IMR-90 (cell line): ENCODE measurements around the gene PCMTD2. TPM values are rescaled to one million over a fixed set of nuclear protein-coding genes. Genes with fewer than 3 reads are reported as not detected.
"Not testable (repeated sequence)": the region's sequence is repeated elsewhere in the genome, so short reads cannot be mapped to it uniquely, and the experiment has no call there.

ENCODE experiments used
- ATAC-seq: fragments of 200-7000 bp; cut with Tn5 transposase; 2 replicates; pipeline ENCODE4 v1.9.1; 2020; ENCODE audit warnings: low read depth, mild to moderate bottlenecking, moderate library complexity
- BruUV-seq: library from RNA; stranded (reverse); fragments of 400-500 nt; replicated peaks from 2 replicates; lab custom pipeline; 2021; lab: Mats Ljungman, UMichigan
- CTCF ChIA-PET: fragments of 300-600 bp; formaldehyde crosslinking; extraction: SDS; loops from one replicate; lab custom pipeline; 2021; ENCODE audit warnings: antibody characterized with exemption; lab: Yijun Ruan, JAX
- POLR2A ChIA-PET: fragments of 300-600 bp; sonication (Branson Sonifier 250); formaldehyde crosslinking; loops from one replicate; lab custom pipeline; 2022; ENCODE audit warnings: antibody characterized with exemption; ENCODE audit not compliant: unreplicated experiment; lab: Charles Lee
- DNase-seq: peaks from one replicate; pipeline ENCODE4 v3.0.0; 2013
- H2AFZ ChIP-seq: replicated peaks from 2 replicates; pipeline ENCODE3; 2013; ENCODE audit warnings: low read length, mild to moderate bottlenecking; ENCODE audit not compliant: poor library complexity
- H2AK5ac ChIP-seq: 2 replicates; pipeline ENCODE4 v1.6.1; 2013; ENCODE audit warnings: low read depth, low read length, inconsistent platforms
- H2AK9ac ChIP-seq: replicated peaks from 2 replicates; pipeline ENCODE3; 2013; ENCODE audit warnings: mild to moderate bottlenecking, low read depth, low read length, moderate library complexity; ENCODE audit not compliant: poor library complexity
- H2BK120ac ChIP-seq: 2 replicates; pipeline ENCODE4 v1.6.1; 2013; ENCODE audit warnings: low read depth, low read length, inconsistent platforms
- H2BK15ac ChIP-seq: 3 replicates; pipeline ENCODE4 v1.6.1; 2013; ENCODE audit warnings: low read depth, low read length, inconsistent platforms
- H2BK20ac ChIP-seq: 2 replicates; pipeline ENCODE4 v1.6.1; 2013; ENCODE audit warnings: low read depth, mild to moderate bottlenecking, inconsistent platforms, low read length, moderate library complexity
- H2BK5ac ChIP-seq: 2 replicates; pipeline ENCODE4 v1.6.1; 2013; ENCODE audit warnings: mild to moderate bottlenecking, low read depth, low read length, inconsistent platforms; ENCODE audit not compliant: poor library complexity, severe bottlenecking
- H3K14ac ChIP-seq: replicated peaks from 2 replicates; pipeline ENCODE4 v1.6.1; 2013; ENCODE audit warnings: low read depth, low read length, inconsistent platforms
- H3K18ac ChIP-seq: 2 replicates; pipeline ENCODE4 v1.6.1; 2013; ENCODE audit warnings: low read depth, low read length, control low read depth
- H3K23ac ChIP-seq: 2 replicates; pipeline ENCODE4 v1.6.1; 2013; ENCODE audit warnings: low read depth, low read length, inconsistent platforms
- H3K27ac ChIP-seq: 2 replicates; pipeline ENCODE4 v1.5.1; 2013; ENCODE audit warnings: mild to moderate bottlenecking, control low read depth, low read length; ENCODE audit not compliant: insufficient read depth
- H3K27me3 ChIP-seq: 2 replicates; pipeline ENCODE4 v1.6.1; 2013; ENCODE audit warnings: low read length; ENCODE audit not compliant: control insufficient read depth, insufficient read depth
- H3K36me3 ChIP-seq: 2 replicates; pipeline ENCODE4 v1.6.1; 2013; ENCODE audit warnings: low read length, mixed read lengths; ENCODE audit not compliant: control insufficient read depth, insufficient read depth
- H3K4ac ChIP-seq: 2 replicates; pipeline ENCODE4 v1.6.1; 2013; ENCODE audit warnings: low read depth, low read length, inconsistent platforms
- H3K4me1 ChIP-seq: 2 replicates; pipeline ENCODE4 v1.6.1; 2013; ENCODE audit warnings: low read length, mixed read lengths; ENCODE audit not compliant: control insufficient read depth, insufficient read depth
- H3K4me2 ChIP-seq: 2 replicates; pipeline ENCODE4 v1.6.1; 2013; ENCODE audit warnings: low read depth, mild to moderate bottlenecking, control low read depth, low read length, moderate library complexity
- H3K4me3 ChIP-seq: 2 replicates; pipeline ENCODE4 v1.5.1; 2013; ENCODE audit warnings: low read depth, mild to moderate bottlenecking, control low read depth, low read length, moderate library complexity; ENCODE audit not compliant: insufficient read depth
- H3K56ac ChIP-seq: 2 replicates; pipeline ENCODE4 v1.6.1; 2013; ENCODE audit warnings: low read length, inconsistent platforms; ENCODE audit not compliant: insufficient read depth; ENCODE audit errors: extremely low read depth
- H3K79me1 ChIP-seq, 2 experiments: 2 replicates each; pipeline ENCODE4 v1.6.1; 2013; ENCODE audit warnings: low read length in 2 of 2, inconsistent platforms in 1 of 2, low read depth in 1 of 2
- H3K9ac ChIP-seq: 2 replicates; pipeline ENCODE4 v1.6.1; 2013; ENCODE audit warnings: low read depth, low read length, control low read depth
- H3K9me1 ChIP-seq: 2 replicates; pipeline ENCODE4 v1.6.1; 2013; ENCODE audit warnings: low read length, inconsistent platforms; ENCODE audit not compliant: insufficient read depth
- H3K9me3 ChIP-seq: 2 replicates; pipeline ENCODE4 v1.6.1; 2013; ENCODE audit warnings: low read length; ENCODE audit not compliant: control insufficient read depth, insufficient read depth
- H4K20me1 ChIP-seq: 2 replicates; pipeline ENCODE4 v1.6.1; 2013; ENCODE audit warnings: low read length, inconsistent platforms; ENCODE audit not compliant: insufficient read depth
- H4K5ac ChIP-seq: 2 replicates; pipeline ENCODE4 v1.6.1; 2013; ENCODE audit warnings: mild to moderate bottlenecking, low read depth, low read length, control low read depth
- H4K8ac ChIP-seq, 2 experiments: 2 replicates each; pipeline ENCODE4 v1.6.1; 2013; ENCODE audit warnings: low read depth in 2 of 2, low read length in 2 of 2, control low read depth in 1 of 2, inconsistent platforms in 1 of 2
- H4K91ac ChIP-seq: 2 replicates; pipeline ENCODE4 v1.6.1; 2013; ENCODE audit warnings: low read depth, low read length, inconsistent platforms; ENCODE audit not compliant: insufficient read depth
- FOS ChIP-seq: fragments of 150-350 bp; IDR thresholded peaks from 2 replicates; pipeline ENCODE4 v1.6.1; 2016; ENCODE audit warnings: low read depth, low read length
- WGBS, 2 experiments: methylation state at CpG; one replicate each; pipeline versions ENCODE4 v1.1.5 to v1.1.7; 2013; ENCODE audit warnings: missing lambda C conversion rate in 2 of 2; ENCODE audit not compliant: insufficient read length in 1 of 2; ENCODE audit errors: extremely low coverage in 2 of 2; 5-methylcytosine and 5-hydroxymethylcytosine counted together
- dilution Hi-C: fragments of 300-500 bp; cut with HindIII; formaldehyde crosslinking; loops from one replicate; pipeline ENCODE4 v1.14.3; 2018; ENCODE audit warnings: low sequenced_read_pairs; ENCODE audit not compliant: unreplicated experiment
- in situ Hi-C: fragments of 300-500 bp; cut with MboI; formaldehyde crosslinking; loops from 3 replicates; pipeline ENCODE4 v1.14.3; 2019; ENCODE audit warnings: low sequenced_read_pairs, inconsistent platforms, mixed read lengths
- intact Hi-C: fragments of 100-400 bp; cut with micrococcal nuclease; formaldehyde crosslinking; loops from 2 replicates; pipeline ENCODE4 v1.10.0; 2022
- polyA plus RNA-seq, 3 experiments: library from polyadenylated mRNA; depleted of rRNA; stranded (reverse); fragments of >200 nt; gene quantifications; 2 replicates each; pipeline ENCODE4 v1.2.3, GENCODE V29; 2012; ENCODE audit warnings: low replicate concordance in 1 of 3
- total RNA-seq: library from RNA; depleted of rRNA; stranded (reverse); fragments of >200 nt; gene quantifications from 2 replicates; pipeline ENCODE4 v1.2.3, GENCODE V29; 2012

The PCMTD2 gene
- total and polyA plus RNA-seq, 2 of the 4 experiments (the other 2 are of a cell fraction) = 23.6 to 28.3 TPM

DNA sequence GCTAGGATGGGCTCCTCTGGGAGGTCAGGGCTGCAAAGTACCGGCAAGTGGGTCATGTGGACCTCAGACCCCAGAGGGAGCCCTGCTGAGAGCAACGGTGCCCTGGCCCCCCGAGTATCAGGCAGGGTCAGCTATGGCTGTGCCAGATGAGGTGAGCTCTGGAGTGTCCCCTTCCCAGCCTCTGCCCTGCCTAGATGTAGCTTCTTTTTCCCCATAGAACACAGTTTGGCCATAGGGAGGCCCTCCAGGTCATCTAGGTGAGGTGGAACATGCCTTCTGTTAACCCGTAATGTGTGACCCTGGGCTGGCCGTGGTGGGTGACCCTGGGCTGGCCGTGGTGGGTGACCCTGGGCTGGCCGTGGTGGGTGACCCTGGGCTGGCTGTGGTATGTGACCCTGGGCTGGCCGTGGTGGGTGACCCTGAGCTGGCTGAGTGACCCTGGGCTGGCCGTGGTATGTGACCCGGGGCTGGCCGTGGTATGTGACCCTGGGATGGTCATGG, 21.2 kb upstream of the PCMTD2 start:
- dilution Hi-C loops = no loop called here
- WGBS, 2 experiments = 100% methylated on average over 1 of the region's 11 CpGs; no CpG with 5 or more reads in 1 of the 2 experiments
- POLR2A ChIA-PET = no interaction called here

DNA sequence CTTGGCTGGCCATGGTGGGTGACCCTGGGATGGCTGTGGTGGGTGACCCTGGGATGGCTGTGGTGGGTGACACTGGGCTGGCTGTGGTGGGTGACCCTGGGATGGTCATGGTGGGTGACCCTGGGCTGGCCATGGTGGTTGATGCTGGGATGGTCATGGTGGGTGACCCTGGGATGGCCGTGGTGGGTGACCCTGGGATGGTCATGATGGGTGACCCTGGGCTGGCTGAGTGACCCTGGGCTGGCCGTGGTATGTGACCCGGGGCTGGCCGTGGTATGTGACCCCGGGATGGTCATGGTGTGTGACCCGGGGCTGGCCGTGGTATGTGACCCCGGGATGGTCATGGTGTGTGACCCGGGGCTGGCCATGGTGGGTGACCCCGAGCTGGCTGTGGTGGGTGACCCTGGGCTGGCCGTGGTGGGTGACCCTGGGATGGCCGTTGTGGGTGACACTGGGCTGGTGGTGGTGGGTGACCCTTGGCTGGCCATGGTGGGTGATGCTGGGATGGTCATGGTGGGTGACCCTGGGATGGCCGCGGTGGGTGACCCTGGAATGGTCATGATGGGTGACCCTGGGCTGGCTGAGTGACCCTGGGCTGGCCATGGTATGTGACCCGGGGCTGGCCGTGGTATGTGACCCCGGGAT, 20.5 kb upstream of the PCMTD2 start:
- BruUV-seq, H3K56ac ChIP-seq, H3K18ac ChIP-seq, H2AK5ac ChIP-seq, ATAC-seq, H2BK15ac ChIP-seq, H2BK20ac ChIP-seq, H4K5ac ChIP-seq, H3K36me3 ChIP-seq, intact Hi-C loops, H3K9ac ChIP-seq, H3K4me1 ChIP-seq, H2BK5ac ChIP-seq, POLR2A ChIA-PET, H3K4me3 ChIP-seq, H3K27me3 ChIP-seq, H3K9me1 ChIP-seq, CTCF ChIA-PET, DNase-seq, H2AFZ ChIP-seq, in situ Hi-C loops, H3K14ac ChIP-seq, H4K20me1 ChIP-seq, H2BK120ac ChIP-seq, H3K9me3 ChIP-seq, H3K4me2 ChIP-seq, H3K27ac ChIP-seq, H4K8ac ChIP-seq, H4K91ac ChIP-seq, dilution Hi-C loops, H2AK9ac ChIP-seq, H3K79me1 ChIP-seq, H3K23ac ChIP-seq, H3K4ac ChIP-seq: not testable (repeated sequence)
- no CpG with 5 or more reads among the region's 17 CpGs for WGBS, 2 experiments

More for the DNA sequence above, 21.2 kb upstream of the PCMTD2 start:
- H3K56ac ChIP-seq = no peak overlapping the region
- no peaks in the 10 kb centered on the region for H3K4me1 ChIP-seq
- CTCF ChIA-PET = no interaction called here
- no peak overlapping the region for H2BK120ac ChIP-seq
- no peaks in the 10 kb centered on the region for H4K20me1 ChIP-seq
- peaks cover 9% of the 10 kb centered on the region; the same call in 1 of the 2 replicates for H3K27me3 ChIP-seq
- no peak overlapping the region for H4K5ac ChIP-seq
- H2BK15ac ChIP-seq = no peak overlapping the region
- H3K9me1 ChIP-seq = no peaks in the 10 kb centered on the region
- DNase-seq = no peak
- no peaks in the 10 kb centered on the region for H3K9me3 ChIP-seq
- H3K4me2 ChIP-seq = no peak overlapping the region
- intact Hi-C loops = no loop called here
- no peak overlapping the region for H3K4me3 ChIP-seq
- no peak overlapping the region for H3K14ac ChIP-seq
- H2AK9ac ChIP-seq = no peak overlapping the region
- in situ Hi-C loops = no loop called here
- no peaks in the 10 kb centered on the region for H3K36me3 ChIP-seq
- ATAC-seq = no peak
- no peaks in the 10 kb centered on the region for H3K79me1 ChIP-seq
- TF ChIP-seq FOS = no peak
- no peak overlapping the region for H4K8ac ChIP-seq
- no peak overlapping the region for H3K18ac ChIP-seq
- H3K27ac ChIP-seq = no peak overlapping the region
- no peak overlapping the region for H3K4ac ChIP-seq
- H3K23ac ChIP-seq = no peak overlapping the region
- H2BK5ac ChIP-seq = no peak overlapping the region
- no peak overlapping the region for H4K91ac ChIP-seq
- H3K9ac ChIP-seq = no peak overlapping the region
- no peak overlapping the region for H2AK5ac ChIP-seq
- BruUV-seq = no TSS peak
- no peak overlapping the region for H2AFZ ChIP-seq
- H2BK20ac ChIP-seq = no peak overlapping the region
